H1 (cell line): ENCODE measurements around the gene SPDYC. TPM values are rescaled to one million over a fixed set of nuclear protein-coding genes. Genes with fewer than 3 reads are reported as not detected.

Experiments used
- CTCF ChIA-PET: fragments of 300-600 bp; sonication (Branson Sonifier 250); formaldehyde crosslinking; loops from one replicate; lab custom pipeline; 2021; ENCODE audit not compliant: partially characterized antibody; lab: Charles Lee
- POLR2A ChIA-PET: fragments of 300-600 bp; sonication (Branson Sonifier 250); formaldehyde crosslinking; loops from one replicate; lab custom pipeline; 2021; ENCODE audit warnings: inconsistent platforms; ENCODE audit not compliant: partially characterized antibody; lab: Charles Lee
- DNase-seq, 2 experiments: peaks; one replicate each; pipeline versions ENCODE4 v3.0.0 to v3.0.0-alpha.2; 2010 to 2022; ENCODE audit warnings: low spot score in 2 of 2, low read depth in 1 of 2, mixed read lengths in 1 of 2
- FAIRE-seq: peaks from 2 replicates; lab custom pipeline; 2011; peaks lifted over from hg19 to GRCh38; lab: Jason Lieb, UNC
- H2AFZ ChIP-seq: 2 replicates; pipeline ENCODE4 v1.8.1; 2012; ENCODE audit warnings: low read length, inconsistent platforms
- H2AK5ac ChIP-seq: 2 replicates; pipeline ENCODE4 v1.6.1; 2013; ENCODE audit warnings: low read depth, low read length
- H2BK120ac ChIP-seq: replicated peaks from 2 replicates; pipeline ENCODE3; 2013; ENCODE audit warnings: low read depth, low read length, inconsistent platforms
- H2BK12ac ChIP-seq: 2 replicates; pipeline ENCODE4 v1.6.1; 2013; ENCODE audit warnings: low read depth, low read length
- H2BK15ac ChIP-seq: 2 replicates; pipeline ENCODE4 v1.6.1; 2013; ENCODE audit warnings: low read length
- H2BK20ac ChIP-seq: 2 replicates; pipeline ENCODE4 v1.6.1; 2013; ENCODE audit warnings: low read length
- H2BK5ac ChIP-seq: 2 replicates; pipeline ENCODE4 v1.6.1; 2013; ENCODE audit warnings: low read depth, low read length
- H3K14ac ChIP-seq: 2 replicates; pipeline ENCODE4 v1.6.1; 2013; ENCODE audit warnings: inconsistent platforms; ENCODE audit not compliant: insufficient read length
- H3K18ac ChIP-seq: 2 replicates; pipeline ENCODE4 v1.6.1; 2013; ENCODE audit warnings: low read length; ENCODE audit errors: extremely low read depth
- H3K23ac ChIP-seq: 2 replicates; pipeline ENCODE4 v1.6.1; 2013; ENCODE audit warnings: inconsistent platforms; ENCODE audit not compliant: insufficient read length
- H3K23me2 ChIP-seq: 2 replicates; pipeline ENCODE4 v1.6.1; 2013; ENCODE audit warnings: low read depth, low read length
- H3K27ac ChIP-seq: 2 replicates; pipeline ENCODE4 v1.6.1; 2011; ENCODE audit warnings: low read depth, low read length, inconsistent platforms
- H3K27me3 ChIP-seq, 4 experiments: replicated peaks in 1 of 4; 1 replicate in 1 of 4; 2 replicates in 3 of 4; pipeline versions ENCODE4 v1.6.1 to v1.8.1; 2011 to 2013; ENCODE audit warnings: low read length in 3 of 4, mild to moderate bottlenecking in 3 of 4, inconsistent platforms in 2 of 4, mixed read lengths in 2 of 4, moderate library complexity in 1 of 4; ENCODE audit not compliant: control insufficient read depth in 3 of 4, insufficient read depth in 3 of 4; ENCODE audit errors: extremely low read depth in 1 of 4
- H3K36me3 ChIP-seq, 4 experiments: 2 replicates each; pipeline versions ENCODE4 v1.6.1 to v1.8.1; 2011 to 2013; ENCODE audit warnings: mild to moderate bottlenecking in 4 of 4, low read length in 3 of 4, moderate library complexity in 2 of 4, control low read depth in 1 of 4, inconsistent platforms in 1 of 4; ENCODE audit not compliant: insufficient read depth in 4 of 4, control insufficient read depth in 2 of 4
- H3K4ac ChIP-seq: replicated peaks from 2 replicates; pipeline ENCODE3; 2013; ENCODE audit warnings: low read length, low read depth, mixed read lengths, inconsistent platforms; ENCODE audit not compliant: insufficient read length
- H3K4me1 ChIP-seq, 4 experiments: replicated peaks in 1 of 4; 1 replicate in 1 of 4; 2 replicates in 3 of 4; pipeline versions ENCODE4 v1.6.1 to v1.8.1; 2011 to 2013; ENCODE audit warnings: low read length in 3 of 4, inconsistent platforms in 2 of 4, mixed read lengths in 1 of 4; ENCODE audit not compliant: insufficient read depth in 4 of 4, control insufficient read depth in 3 of 4
- H3K4me2 ChIP-seq, 2 experiments: 2 replicates each; pipeline versions ENCODE4 v1.6.1 to v1.8.1; 2011 to 2013; ENCODE audit warnings: low read depth in 2 of 2, low read length in 2 of 2, control low read depth in 1 of 2, inconsistent platforms in 1 of 2, mild to moderate bottlenecking in 1 of 2; ENCODE audit not compliant: insufficient read depth in 1 of 2
- H3K4me3 ChIP-seq, 4 experiments: fragments of 200-600, 300-600 bp in 1 of 4; sonication (generic), shearing (Covaris generic), sonication (Bioruptor Twin) in 1 of 4; 2 replicates each; pipeline versions ENCODE4 v1.5.1 to v1.8.1; 2011 to 2016; ENCODE audit warnings: low read length in 4 of 4, low read depth in 3 of 4, control low read depth in 2 of 4, inconsistent platforms in 2 of 4, mild to moderate bottlenecking in 2 of 4, mixed read lengths in 1 of 4, moderate library complexity in 1 of 4; ENCODE audit not compliant: insufficient read depth in 2 of 4; ENCODE audit errors: extremely low read depth in 1 of 4
- H3K56ac ChIP-seq: replicated peaks from 2 replicates; pipeline ENCODE3; 2013; ENCODE audit warnings: low read depth, mild to moderate bottlenecking, mixed read lengths, low read length, inconsistent platforms; ENCODE audit not compliant: insufficient read length
- H3K79me1 ChIP-seq: 2 replicates; pipeline ENCODE4 v1.6.1; 2013; ENCODE audit warnings: low read depth, low read length, control low read depth
- H3K79me2 ChIP-seq, 2 experiments: 2 replicates each; pipeline versions ENCODE4 v1.6.1 to v1.8.1; 2012 to 2013; ENCODE audit warnings: low read length in 2 of 2, mild to moderate bottlenecking in 2 of 2, inconsistent platforms in 1 of 2; ENCODE audit not compliant: insufficient read depth in 2 of 2, control insufficient read depth in 1 of 2
- H3K9ac ChIP-seq, 4 experiments: replicated peaks in 1 of 4; 1 replicate in 1 of 4; 2 replicates in 3 of 4; pipeline versions ENCODE4 v1.6.1 to v1.8.1; 2011 to 2013; ENCODE audit warnings: low read depth in 3 of 4, low read length in 3 of 4, control low read depth in 2 of 4, mild to moderate bottlenecking in 2 of 4, moderate library complexity in 2 of 4, inconsistent platforms in 1 of 4; ENCODE audit errors: extremely low read depth in 1 of 4
- H3K9me3 ChIP-seq, 2 experiments: 2 replicates each; pipeline versions ENCODE4 v1.6.1 to v1.8.1; 2012 to 2013; ENCODE audit warnings: mild to moderate bottlenecking in 2 of 2, moderate library complexity in 2 of 2, control low read depth in 1 of 2, inconsistent platforms in 1 of 2, low read depth in 1 of 2, low read length in 1 of 2, mixed read lengths in 1 of 2; ENCODE audit not compliant: insufficient read depth in 2 of 2
- H4K20me1 ChIP-seq, 2 experiments: replicated peaks in 1 of 2; 2 replicates each; pipeline versions ENCODE3 to v1.8.1; 2011 to 2013; ENCODE audit warnings: inconsistent platforms in 2 of 2, low read length in 2 of 2, mild to moderate bottlenecking in 1 of 2; ENCODE audit not compliant: insufficient read depth in 2 of 2, control insufficient read depth in 1 of 2
- H4K5ac ChIP-seq: 2 replicates; pipeline ENCODE4 v1.6.1; 2013; ENCODE audit warnings: low read length, low read depth, mixed read lengths, inconsistent platforms; ENCODE audit not compliant: insufficient read length
- H4K8ac ChIP-seq: 2 replicates; pipeline ENCODE4 v1.8.0; 2013; ENCODE audit warnings: mild to moderate bottlenecking, moderate library complexity, low read length, inconsistent platforms; ENCODE audit not compliant: insufficient read depth; ENCODE audit errors: extremely low read depth
- H4K91ac ChIP-seq: replicated peaks from 2 replicates; pipeline ENCODE3; 2013; ENCODE audit warnings: low read length, mixed read lengths, inconsistent platforms; ENCODE audit not compliant: insufficient read length
- HDAC6 ChIP-seq: IDR thresholded peaks from one replicate; pipeline ENCODE4 v1.7.1; 2012; ENCODE audit warnings: low read depth, mild to moderate bottlenecking, inconsistent platforms, low read length, moderate library complexity
- SIRT6 ChIP-seq: IDR thresholded peaks from one replicate; pipeline ENCODE4 v1.7.1; 2012; ENCODE audit warnings: low read length, inconsistent platforms
- WGBS, 2 experiments: shearing (Covaris generic) in 1 of 2; methylation state at CpG; one replicate each; pipeline versions ENCODE4 v1.1.6 to v1.1.7; 2013 to 2015; ENCODE audit warnings: low lambda C conversion rate in 2 of 2, mixed read lengths in 2 of 2, inconsistent platforms in 1 of 2, low coverage in 1 of 2, missing lambda C conversion rate in 1 of 2; ENCODE audit not compliant: insufficient replicate concordance in 2 of 2, insufficient coverage in 1 of 2, insufficient read length in 1 of 2; ENCODE audit errors: extremely low coverage in 1 of 2, missing lambda C conversion rate in 1 of 2; 5-methylcytosine and 5-hydroxymethylcytosine counted together
- polyA plus RNA-seq, 7 experiments: library from polyadenylated mRNA; depleted of rRNA in 3 of 7; stranded (reverse) in 5 of 7; unstranded in 2 of 7; fragments of >200 nt in 5 of 7; fragments of 200-250 nt in 2 of 7; gene quantifications; 1 replicate in 5 of 7; 2 replicates in 1 of 7; 4 replicates in 1 of 7; pipeline versions ENCODE4 v1.2.1 to v1.2.3, GENCODE V29; 2011 to 2013; ENCODE audit warnings: missing spikeins in 2 of 7, mixed read lengths in 2 of 7
- total RNA-seq: library from RNA; stranded (reverse); fragmentation: NEBNext Ultra II Directional; extraction: Animal tissue kit (Norgen Biotek cat#: 25700); gene quantifications from 2 replicates; pipeline ENCODE4 v1.2.1, GENCODE V29; 2021

The SPDYC gene
- total and polyA plus RNA-seq, 2 of the 8 experiments (the other 6 are each of a cell fraction or from before 2014, with no cell fraction given) = 0.15 TPM; not detected in 1

GRCh38 chr11:65212226-65212801 lies 42.3 kb downstream of the SPDYC start:
- H4K91ac ChIP-seq = peak overlapping the region; percentile 98
- no peak overlapping the region for H3K23ac ChIP-seq
- peaks cover 4% of the 10 kb centered on the region; the same call in 1 of the 2 replicates for H3K79me1 ChIP-seq
- POLR2A ChIA-PET = interaction anchor here (1.0 to 13.9 kb wide), 22 partner anchors 8 to 288 kb away, joined by 3 to 324 read pairs (median 9); partner anchors contain the start of genes CAPN1, FAU, MRPL49 and POLA2
- peak overlapping the region; percentile 90 for H2BK12ac ChIP-seq
- peak overlapping the region in 1 of 4 experiments; percentile 10; a peak in 1 of 8 replicates for H3K4me3 ChIP-seq
- DNase-seq (no peak), FAIRE-seq (no peak)
- peaks cover 15 to 42% (median 31%) of the 10 kb centered on the region in 4 experiments for H3K36me3 ChIP-seq
- H3K9ac ChIP-seq = peak overlapping the region in 1 of 4 experiments; percentile 48; a peak in 2 of 7 replicates
- CTCF ChIA-PET = interaction anchor here (0.8 to 11.9 kb wide), 10 partner anchors 7 to 104 kb away, joined by 3 to 184 read pairs (median 8); partner anchors contain the start of genes CAPN1, POLA2 and SYVN1
- peaks cover 11% of the 10 kb centered on the region; the same call in 1 of the 2 replicates for H3K23me2 ChIP-seq
- H2BK5ac ChIP-seq = peak overlapping the region; percentile 99
- peak overlapping the region; percentile 62; the same call in 1 of the 2 replicates for H4K8ac ChIP-seq
- peak overlapping the region; percentile 95 for H2BK20ac ChIP-seq
- H3K18ac ChIP-seq = peak overlapping the region; percentile 99
- H3K79me2 ChIP-seq = peaks cover 0 to 15% of the 10 kb centered on the region in 2 experiments; a peak in 1 of 4 replicates
- H2AFZ ChIP-seq = no peak overlapping the region
- 0 out of 2 replicates have a peak overlapping the region, but pooled peaks have one; percentile 96 for H2BK15ac ChIP-seq
- peak overlapping the region; percentile 82 for H3K27ac ChIP-seq
- H3K14ac ChIP-seq = no peak overlapping the region
- no peak overlapping the region; the same call in 1 of the 2 replicates for H2AK5ac ChIP-seq
- no peak overlapping the region for H3K56ac ChIP-seq
- peak overlapping the region; percentile 30 for H2BK120ac ChIP-seq
- no peaks in the 10 kb centered on the region for H4K20me1 ChIP-seq
- WGBS, 2 experiments = 81% methylated on average over 11 of the region's 13 CpGs; no CpG with 5 or more reads in 1 of the 2 experiments
- no peaks in the 10 kb centered on the region for H3K9me3 ChIP-seq
- peak overlapping the region; percentile 79 for H4K5ac ChIP-seq
- H3K4ac ChIP-seq = peak overlapping the region; percentile 63
- H3K4me1 ChIP-seq = peaks cover 5 to 36% (median 29%) of the 10 kb centered on the region in 4 experiments
- H3K4me2 ChIP-seq = peak overlapping the region in 1 of 2 experiments; percentile 46; a peak in 2 of 4 replicates
- H3K27me3 ChIP-seq = no peaks in the 10 kb centered on the region
- no peak for TF ChIP-seq HDAC6
- no peak for TF ChIP-seq SIRT6
